NCI-H1694 (cell line): ENCODE data around the gene SORCS2.

Experiments used
- DNase-seq: peaks from one replicate; lab custom pipeline; 2025; lab: John Stamatoyannopoulos, UW

SORCS2 gene

GRCh38 chr4:7304436-7304835, 112.1 kb downstream of the SORCS2 start:
- no peak for DNase-seq

- DNase-seq, result no peak
These were observed 114.0 kb downstream of the SORCS2 start for GRCh38 chr4:7306021-7306965.

DNA sequence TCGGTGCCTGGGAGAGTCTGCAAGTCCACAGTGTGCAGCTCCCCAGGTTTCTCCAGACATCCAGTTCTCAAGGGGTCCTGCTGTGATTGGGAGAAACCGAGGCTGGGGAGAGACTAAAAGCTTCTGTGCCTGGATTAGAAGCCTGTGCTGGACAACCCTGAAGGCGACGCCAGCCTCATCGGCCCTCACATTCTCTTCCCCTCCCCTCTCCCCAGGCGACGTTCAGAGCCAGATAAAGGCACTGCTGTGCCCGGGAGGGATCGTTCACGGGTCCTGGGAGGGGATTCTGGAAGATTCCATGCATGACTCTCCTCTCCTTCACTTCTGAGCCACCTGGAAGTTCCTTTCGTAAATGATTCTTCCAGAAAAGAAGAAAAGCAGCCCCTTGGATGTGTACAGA, 114.6 kb downstream of the SORCS2 start:
- no peak for DNase-seq

DNA sequence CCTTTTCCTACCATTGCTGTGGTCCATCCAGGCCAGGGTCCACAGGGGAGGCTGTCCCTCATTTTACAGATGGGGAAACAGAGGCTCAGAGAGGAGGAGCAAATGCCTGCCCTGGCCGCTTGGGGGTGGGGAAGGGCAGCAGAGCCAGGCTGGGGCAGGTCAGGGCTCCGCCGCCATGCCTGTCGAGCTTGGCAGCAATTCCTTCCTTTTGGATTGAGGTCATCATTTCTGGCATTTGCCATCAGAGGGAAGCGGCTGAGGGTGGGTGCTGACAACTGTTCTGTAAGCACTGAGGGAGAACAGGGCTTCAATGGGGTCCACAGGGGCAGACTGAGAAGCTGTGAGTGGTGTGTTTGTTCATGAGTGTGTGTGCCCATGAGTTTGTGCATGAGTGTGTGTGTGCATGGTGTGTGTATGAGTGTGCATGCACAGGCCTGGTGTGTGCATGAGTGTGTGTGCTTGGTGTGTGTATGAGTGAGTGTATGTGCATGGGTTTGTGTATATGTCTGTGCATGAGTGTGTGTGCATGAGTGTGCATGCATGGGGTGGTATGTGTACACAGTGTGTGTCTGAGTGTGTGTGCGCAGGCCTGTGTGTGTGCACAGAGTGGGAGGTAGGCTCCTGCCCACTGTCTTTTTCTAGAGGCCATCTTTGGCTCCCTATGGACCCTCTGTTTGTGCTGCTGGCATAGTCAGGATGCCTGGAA, 115.2 kb downstream of the SORCS2 start:
- no peak for DNase-seq

- no peak for DNase-seq
These were observed 116.8 kb downstream of the SORCS2 start for GRCh38 chr4:7309181-7309580.

DNA sequence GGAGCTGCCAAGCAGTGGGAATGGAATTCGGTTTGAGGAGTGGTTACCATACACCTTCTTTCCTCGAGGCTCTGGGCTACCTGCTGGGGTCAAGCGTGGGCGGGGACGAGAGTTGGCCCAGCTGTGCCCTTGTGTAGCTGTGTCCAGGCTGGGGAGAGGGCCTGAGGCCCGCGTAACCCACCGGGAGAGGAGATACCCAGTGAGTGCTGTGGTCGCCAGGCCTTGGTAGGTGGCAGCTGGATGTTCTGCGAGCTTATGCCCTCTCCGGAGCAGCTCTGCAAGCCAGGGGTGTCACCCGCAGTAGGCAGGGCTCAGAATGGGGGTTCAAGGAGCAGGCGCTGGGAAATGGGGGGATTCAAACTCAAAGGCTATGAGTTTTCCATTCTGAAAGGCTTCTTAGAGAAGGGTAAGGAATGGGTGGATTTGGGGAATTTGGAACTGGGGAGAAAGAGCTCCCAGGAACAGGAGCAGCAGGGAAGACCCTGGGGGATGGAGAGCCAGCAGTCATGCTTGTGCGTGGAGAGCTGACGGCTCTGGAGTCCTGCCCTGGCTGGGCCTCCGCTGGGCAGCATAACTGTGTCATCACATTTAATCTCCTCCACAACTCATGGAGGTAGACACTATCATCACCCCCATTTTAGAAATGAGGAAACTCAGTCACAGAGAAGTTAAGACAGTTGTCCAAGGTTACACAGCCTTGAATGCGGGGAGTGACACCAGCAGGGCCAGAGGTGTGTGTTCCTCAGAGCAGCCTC, 117.5 kb downstream of the SORCS2 start:
- no peak for DNase-seq

DNA sequence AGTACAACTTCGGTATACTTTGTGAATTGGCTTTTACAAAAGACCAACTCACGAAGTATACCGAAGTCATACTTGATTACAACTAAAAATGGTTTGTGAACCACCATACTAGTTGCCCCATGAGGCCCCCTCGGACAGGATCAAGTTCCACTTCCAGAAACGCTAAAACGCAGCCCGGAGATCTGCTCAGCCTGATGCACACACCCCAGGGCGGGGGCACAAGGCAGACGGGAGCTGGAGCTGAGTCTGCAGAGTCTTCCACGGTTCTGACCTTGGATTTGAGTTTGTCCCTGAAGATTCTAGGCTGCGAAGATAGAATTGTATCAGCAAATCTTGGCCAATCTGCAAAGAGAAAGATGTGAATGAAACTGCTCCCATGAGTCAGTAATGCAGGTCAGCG, 118.1 kb downstream of the SORCS2 start:
- DNase-seq, result no peak

- DNase-seq, result no peak
These were observed 118.9 kb downstream of the SORCS2 start for GRCh38 chr4:7311205-7311604.

DNA sequence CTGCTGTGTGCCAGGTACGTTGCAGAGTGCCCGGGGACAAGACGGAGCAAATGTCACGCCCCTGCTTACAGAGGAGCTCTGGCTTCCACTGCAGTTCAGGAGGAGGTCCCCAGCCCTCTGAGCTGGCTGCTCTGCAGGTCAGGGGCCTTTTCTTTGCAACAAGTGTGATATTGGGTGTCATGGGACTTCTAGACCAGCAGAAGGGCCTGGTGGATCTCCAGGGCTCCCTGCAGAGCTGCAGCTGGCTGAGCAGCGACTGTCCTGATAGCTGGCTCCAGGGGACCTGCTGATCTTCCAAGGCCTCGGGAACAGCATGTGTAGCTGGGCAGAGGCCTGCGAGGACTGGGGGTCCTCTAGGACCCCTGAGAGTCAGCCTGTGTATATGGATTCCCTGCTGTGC, 120.4 kb downstream of the SORCS2 start:
- no peak for DNase-seq

DNA sequence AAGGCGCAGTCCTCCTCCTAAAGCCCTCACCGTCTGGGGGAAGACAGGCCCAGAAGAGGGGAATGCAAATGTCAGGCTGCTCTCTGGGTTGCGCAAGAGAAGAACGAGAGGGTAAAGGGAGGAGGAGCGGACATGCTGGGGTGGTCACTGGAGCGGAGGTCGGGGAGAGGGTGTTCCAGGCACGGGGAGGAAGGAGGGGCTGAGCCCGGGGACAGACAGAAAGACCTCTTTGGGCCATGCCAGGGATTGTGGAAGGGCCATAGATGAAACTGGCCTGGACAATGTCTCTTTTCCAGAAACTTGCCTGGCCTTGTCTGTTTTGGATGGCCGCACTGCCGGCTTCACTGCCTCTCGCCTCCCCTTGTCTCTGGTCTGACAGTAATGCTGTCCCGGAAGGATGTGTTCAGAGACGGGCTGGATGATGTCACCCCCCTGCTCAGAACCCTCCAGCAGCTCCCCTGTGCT, 121.0 kb downstream of the SORCS2 start:
- DNase-seq, result no peak

DNA sequence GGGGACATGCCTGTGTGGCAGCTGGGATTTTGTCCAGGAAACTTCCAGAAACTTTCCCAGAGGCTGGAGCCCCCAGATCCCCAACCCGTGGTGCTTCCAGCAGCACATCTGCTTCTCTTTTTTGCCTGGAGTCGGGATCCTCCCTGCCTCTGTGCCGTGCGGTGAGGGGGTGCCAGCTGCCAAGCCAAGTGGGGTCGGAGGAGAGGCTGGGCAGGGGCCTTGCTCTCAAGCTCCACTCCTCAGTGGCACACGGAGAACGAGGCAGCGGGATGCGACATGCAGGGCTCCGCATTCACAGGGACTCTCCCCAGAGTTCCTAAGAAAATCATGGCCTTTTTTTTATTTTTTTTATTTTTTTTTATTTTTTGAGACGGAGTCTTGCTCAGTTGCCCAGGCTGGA, 121.7 kb downstream of the SORCS2 start:
- no peak for DNase-seq

GRCh38 chr4:7315286-7315685, 122.9 kb downstream of the SORCS2 start:
- DNase-seq, result no peak

DNA sequence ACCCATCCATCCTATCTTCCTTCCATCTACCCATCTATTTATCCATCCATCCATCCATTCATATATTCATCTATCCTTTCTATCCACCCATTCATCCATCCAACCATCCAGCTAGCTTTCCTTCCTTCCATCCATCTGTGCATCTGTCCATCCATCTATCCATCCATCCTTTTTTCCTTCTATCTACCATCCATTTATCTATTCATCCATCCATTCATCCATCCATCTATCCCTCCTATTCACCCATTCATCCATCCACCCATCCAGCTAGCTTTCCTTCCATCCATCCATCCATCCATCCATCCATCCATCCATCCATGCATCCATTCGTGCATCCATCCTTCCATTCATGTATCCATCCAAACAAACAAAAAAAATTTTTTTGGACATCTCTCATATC, 123.6 kb downstream of the SORCS2 start:
- DNase-seq, result no peak

DNA sequence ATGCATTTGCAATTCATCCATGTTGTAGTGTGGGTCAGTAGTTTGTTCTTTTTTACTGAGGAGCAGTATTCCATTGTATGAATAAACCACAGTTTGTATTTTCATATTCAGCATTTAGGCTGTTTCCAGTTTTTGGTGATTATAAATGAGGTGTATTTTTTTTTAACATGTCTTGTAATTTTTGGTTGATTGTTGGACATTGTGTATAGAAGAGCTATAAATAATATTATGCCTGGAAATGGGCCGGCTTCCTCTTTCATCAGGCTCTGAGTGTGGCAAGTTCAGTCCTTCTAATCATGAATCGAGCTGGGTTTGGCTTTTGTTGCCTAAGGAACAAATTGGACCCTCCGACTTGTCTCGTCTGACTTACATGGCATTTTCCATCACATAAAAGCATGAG, 126.7 kb downstream of the SORCS2 start:
- DNase-seq, result no peak

GRCh38 chr4:7320206-7320797, 128.0 kb downstream of the SORCS2 start:
- no peak for DNase-seq

DNA sequence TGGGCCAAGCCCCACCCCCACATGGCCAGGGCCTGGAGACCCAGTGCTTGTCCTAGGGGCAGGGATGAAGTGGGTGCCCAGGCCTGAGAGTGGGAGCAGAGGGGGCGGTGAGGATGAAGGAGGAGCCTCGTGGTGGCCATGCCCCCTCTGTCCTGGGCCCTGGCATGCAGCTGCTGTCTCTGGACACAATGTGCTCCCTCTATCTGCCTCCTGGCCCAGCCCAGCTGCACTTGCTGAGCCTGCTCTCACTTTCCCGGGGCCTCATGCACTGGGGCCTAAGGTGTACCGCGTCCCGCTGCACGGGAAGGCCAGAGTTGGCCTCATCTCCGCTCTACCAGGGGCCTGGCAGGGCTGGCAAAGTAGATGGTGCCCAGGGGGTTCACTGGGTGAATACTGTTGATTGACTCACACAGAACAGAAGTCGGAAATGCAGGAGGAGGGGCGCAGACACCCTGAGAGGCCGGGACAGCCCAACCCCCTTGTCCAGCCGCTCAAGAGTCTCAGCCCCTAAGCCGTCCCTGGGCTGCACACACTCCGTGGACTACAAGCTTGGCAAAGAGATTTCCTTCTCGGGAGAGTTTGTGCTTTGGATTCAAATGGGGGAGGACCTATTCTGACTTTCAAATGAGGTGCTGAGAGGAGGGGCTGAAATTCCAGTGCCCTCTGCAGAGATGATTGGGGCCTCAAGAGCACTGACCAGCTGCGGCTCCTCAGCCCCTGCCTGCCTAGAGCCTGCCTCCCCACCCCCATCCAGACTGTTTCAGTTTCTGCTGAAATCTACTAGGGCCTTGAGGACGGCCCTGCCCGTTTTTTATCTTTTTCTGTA, 130.0 kb downstream of the SORCS2 start:
- no peak for DNase-seq

DNA sequence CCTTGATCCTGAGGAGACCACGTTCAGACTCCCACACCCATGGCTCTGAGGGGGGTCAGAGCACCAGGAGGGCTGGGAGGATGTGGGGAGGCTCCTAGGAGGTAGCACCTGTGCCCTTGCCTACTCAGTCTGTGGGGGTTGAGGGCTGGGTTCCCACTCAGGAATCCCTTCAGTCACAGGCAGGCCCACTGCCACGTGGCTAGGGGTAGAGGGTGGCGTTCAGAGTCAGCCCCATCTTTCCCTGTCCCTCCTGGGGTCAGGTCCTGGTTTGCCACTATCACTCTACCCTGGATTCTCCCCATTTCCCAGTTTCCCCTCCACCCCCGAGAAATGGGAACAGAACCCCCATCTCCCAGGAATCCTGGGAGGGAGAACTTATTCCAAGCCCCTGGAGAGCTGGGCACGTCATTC, 131.1 kb downstream of the SORCS2 start:
- no peak for DNase-seq

DNA sequence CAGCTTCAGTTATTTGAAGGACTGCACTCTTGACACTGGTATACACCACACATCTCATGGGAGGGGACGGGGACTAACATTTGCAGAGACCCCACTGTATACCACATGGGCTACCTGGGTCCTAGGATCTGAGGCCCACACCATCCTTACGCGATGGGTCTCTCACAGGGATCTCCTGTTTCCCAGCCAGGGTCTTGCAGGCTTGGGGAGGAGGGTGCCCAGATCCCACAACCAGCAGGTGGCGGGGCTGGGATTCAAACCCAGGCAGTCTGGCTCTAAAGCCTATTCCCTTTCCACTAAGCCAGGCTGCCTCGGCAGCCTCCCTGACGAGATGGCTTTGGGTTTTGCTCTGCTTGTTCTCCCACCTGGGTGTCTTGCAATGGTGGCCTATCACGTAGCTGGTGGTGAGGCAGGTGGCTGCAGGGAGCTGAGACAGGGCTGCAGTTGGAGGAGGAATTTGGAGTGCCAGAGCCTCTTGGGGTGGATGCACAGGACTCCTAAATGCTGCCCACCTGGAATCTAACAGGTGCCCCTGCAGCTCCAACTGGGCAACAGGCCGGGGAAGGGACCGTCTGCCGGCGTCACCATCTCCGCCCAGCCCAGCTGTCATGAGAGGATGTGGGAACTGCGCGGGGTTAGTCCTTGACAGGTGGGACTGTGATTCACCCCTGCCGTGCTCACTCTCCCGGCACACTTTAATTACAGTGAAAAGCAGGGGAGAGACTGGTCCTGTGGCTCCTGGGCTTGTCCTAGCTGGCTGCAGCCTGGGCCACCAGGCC, 131.7 kb downstream of the SORCS2 start:
- peak; percentile 84 for DNase-seq

DNA sequence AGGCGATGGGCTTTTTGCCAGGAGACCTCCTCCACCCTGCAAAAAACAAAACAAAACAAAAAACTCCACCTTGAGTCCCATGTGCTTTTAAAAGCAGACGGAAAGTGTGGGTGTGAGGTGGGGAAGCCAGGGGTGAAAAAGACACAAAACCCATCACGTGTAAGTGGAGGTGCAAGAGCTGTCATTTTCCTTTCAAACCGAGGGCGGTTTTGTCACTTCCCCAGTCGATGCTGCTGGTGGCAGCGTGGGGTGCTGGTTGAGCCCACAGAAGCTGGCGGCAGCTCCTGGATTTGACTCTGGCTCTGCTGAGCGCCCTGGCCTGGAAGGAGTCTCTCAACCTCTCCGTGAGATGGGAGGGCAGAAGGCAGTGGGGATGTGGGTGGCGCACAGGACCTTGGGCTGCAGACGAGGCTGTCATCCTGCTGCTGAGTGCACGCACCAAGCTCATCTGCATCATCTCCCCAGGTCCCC, 132.3 kb downstream of the SORCS2 start:
- DNase-seq, result peak; percentile 76

- DNase-seq, result no peak
These were observed 133.2 kb downstream of the SORCS2 start for GRCh38 chr4:7325541-7325940.
